DMS114 treated with DMSO at 0.1 percent for 48 hours (cell line): Measurements from ENCODE around the gene MMP24OS.

Experiments
- DNase-seq: peaks from one replicate; lab custom pipeline; 2025; ENCODE audit not compliant: unreplicated experiment; lab: John Stamatoyannopoulos, UW

Gene MMP24OS

GRCh38 chr20:35306931-35307517 lies 29.1 kb upstream of the MMP24OS start:
- peak; percentile 47 for DNase-seq

GRCh38 chr20:35305682-35306556 lies 28.0 kb upstream of the MMP24OS start:
- DNase-seq = no peak

DNA sequence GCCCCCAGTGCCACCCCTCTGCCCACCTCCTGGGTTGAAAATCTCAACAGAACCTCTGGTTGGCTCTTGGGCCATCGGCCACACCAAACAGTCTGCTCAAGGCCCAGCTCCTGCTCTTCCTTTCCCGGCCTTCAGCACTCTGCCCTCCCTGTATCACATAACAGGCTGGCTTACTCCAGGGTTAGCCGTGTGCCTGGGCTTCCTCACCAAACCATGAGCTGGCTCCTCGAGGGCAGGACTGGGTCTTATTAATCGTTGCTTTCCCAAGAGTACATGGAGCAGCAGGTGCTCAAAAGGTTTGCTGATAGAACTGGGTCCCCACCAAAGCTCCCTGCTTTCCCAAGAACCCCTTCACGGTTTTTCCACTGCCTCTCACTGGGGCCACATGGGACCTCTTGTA lies 27.0 kb upstream of the MMP24OS start:
- no peak for DNase-seq

DNA sequence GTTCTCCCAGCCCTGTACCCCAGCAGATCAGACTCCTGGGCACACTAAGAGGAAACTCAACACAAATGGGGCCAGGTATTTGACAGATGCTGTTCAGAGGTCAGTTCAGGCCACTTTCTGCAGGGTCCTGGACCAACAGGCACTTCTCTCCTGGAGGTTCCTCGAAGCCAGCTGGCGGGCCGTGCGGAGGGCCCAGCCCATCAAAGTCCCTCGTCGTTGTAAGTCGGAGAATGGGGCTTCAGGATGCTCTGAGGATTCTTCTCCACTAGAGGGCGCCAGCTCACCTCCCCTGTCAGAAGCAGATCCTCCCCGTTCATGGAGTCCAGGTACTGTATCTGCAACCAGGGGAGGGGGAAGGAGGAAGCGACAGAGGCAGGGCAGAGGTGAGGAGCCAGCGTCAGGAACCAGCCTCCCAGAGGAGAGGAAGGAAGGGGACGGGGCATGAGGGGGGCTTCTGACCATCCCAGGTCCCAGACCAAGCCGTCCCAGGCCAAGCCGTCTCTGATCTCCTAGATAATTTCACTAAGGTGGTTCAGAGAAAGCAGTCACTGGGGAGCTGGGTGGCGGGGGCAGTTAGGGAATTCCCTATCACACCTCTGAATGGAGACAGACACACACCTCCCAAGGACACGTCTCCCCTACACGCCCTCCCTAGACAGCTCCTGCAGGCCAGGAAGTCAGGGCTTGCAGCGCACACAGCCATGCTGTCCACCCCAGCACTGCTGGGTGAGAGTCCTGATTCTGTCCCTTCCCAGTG lies 26.0 kb upstream of the MMP24OS start:
- peak; percentile 31 for DNase-seq

DNA sequence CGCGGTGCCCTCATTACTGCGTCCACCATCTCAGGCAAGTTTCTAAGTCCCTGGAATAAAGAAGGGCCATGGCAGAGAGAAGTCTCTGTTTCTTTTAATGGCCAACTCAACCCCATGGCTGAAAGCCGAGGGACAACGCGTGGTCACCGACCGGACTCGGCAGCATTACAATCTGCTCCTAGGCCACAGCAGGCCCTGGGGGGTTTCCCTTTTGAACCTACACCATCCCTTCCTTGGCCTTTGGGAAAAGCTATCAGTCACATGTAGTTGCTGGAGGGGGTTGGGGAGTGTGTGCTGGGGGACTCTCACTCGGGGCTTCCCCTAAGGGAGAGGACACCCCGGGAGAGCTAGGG lies 25.4 kb upstream of the MMP24OS start:
- no peak for DNase-seq

DNA sequence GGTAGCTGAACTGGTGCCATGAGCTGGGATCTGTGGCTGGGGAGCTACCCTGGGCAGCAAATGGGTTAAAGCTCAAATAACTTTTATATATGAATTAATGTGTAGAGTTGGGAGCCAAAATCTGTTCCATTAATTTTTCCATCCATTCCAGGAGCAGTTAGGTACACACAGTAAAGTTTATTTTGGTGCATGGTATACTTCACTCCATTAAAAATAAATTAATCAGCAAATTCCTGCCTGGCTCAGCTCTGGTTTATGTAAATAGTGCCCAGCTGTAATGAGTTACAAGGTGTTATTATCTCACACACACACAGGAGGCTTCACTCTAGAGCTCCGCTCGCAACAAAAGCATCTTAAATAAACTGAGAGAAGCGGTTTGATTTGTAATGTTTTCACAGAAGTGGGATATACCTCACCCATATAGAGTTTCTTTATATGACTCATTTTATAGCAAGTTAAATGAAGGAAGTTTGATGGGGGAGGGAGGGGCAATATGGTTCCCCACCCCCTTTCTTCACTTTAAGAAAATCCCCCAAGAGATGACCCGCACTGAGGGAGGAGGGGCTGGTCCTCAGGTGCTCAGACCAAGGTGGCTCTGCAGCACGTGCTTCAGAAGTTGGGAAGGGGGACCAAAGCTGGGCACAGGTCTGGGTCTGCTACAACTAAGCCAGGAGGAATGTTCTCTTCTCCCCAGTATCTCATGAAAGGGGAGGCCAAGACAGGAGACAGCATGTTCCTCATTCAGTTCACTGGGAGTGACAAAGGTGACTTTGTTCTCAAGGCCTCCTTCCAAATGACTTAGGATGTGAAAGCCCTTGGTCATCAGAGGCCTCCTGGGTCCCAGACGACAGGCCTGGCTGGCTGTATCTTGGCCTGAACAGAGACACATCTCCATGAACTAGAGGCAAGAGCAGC lies 24.8 kb upstream of the MMP24OS start:
- DNase-seq = no peak

DNA sequence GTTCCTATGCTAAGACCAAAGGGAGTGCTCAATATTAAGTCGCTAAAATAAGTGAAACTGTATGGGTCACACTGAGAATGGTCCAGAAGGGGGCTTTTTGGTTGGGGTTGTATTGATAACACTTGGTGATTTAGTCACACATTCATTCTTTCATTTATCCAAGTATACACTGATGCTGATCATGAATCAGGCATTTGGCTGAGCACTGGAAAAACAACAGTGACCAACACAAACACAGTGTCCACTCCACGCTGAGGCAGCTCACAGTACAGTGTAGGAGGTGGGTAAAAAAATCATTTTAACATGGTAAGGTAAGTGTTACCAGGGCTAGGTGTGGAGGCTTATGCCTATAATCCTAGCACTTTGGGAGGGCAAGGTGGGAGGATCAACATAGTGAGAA lies 23.5 kb upstream of the MMP24OS start:
- DNase-seq = no peak

GRCh38 chr20:35300469-35301262 lies 22.7 kb upstream of the MMP24OS start:
- DNase-seq = no peak

GRCh38 chr20:35299780-35300179 lies 21.9 kb upstream of the MMP24OS start:
- DNase-seq = no peak

- no peak for DNase-seq
These were observed 20.3 kb upstream of the MMP24OS start for GRCh38 chr20:35298264-35298663.

DNA sequence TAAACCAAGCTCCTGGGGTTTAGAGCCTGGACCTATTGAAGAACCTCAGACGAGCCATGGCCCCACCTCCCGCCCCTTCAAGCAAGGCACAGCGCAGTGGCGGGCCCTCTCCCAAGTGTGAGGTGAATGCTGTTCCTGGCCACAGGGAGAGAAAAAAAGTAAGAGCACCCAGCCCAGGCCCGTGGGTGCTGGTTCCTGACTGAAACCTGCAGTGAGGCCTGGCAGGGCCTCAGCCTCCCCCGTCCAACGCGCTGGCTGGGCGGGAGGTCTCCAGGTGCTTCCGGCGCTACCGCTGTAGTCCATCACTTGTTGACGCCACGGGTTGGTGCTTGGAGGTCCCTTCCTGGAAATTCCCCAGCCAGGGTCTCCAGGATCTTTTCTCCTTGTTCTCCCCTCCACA lies 19.8 kb upstream of the MMP24OS start:
- no peak for DNase-seq

GRCh38 chr20:35297155-35297554 lies 19.2 kb upstream of the MMP24OS start:
- DNase-seq = no peak

DNA sequence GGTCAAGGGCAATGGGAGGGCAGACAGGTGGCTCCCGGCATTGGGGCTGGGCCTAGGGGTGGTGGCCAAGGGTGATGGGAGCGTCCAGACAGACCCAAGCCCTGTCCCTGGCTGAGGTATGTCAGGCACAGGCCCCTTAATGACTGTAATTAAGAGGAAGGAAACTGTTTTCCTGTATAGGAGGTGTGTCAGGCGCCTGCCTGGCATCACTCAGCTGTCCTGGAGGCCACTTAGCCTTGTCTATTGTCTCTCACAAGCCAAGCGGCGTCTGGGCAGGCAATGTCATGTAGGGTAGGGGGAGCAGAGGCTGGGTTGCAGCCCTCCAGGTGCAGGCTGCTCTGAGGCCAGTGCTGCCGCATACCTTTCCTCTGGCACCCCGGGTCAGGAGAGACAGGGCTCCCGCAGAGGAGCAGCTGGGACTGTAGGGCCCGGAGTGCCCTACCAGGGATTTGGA lies 18.2 kb upstream of the MMP24OS start:
- no peak for DNase-seq

DNA sequence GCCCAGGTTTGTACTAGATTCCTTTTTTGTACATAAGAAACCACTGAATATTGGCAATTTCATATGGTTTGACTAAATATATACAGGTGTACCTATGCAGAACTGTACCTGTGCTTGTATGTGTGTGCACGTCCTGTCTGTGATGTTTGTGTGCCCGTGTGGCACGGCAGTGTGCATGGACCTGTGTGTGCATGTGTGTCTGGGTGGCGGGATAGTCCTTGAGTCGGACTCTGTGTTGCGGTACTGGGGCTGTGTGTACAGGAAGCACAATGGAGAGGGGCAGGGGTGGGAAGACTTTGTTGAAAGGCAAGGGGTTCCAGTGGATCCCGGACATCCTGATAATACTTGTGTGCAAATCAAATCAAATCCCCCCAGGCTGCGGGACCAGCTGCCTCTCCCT lies 17.8 kb upstream of the MMP24OS start:
- no peak for DNase-seq

- no peak for DNase-seq
These were observed 17.1 kb upstream of the MMP24OS start for GRCh38 chr20:35295058-35295457.

DNA sequence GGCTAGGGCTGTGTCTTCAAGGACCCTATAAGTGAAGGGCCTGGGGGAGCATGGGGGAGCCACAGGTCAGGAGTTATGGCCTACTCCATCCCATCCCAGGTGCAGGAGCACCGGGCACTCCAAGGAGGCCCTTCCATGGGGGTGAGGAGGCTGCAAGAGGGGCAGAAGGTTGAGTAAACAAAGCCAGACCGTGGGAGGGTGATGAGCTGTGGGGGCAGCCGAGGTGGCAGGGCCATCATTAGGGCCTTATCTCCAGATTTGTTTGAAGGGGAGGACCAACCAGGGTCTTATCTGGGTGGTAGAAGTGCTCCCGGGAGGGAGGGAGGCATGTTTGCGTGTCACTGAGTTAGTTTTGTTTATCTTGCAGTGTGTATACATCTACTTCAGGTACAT lies 16.4 kb upstream of the MMP24OS start:
- DNase-seq = no peak

DNA sequence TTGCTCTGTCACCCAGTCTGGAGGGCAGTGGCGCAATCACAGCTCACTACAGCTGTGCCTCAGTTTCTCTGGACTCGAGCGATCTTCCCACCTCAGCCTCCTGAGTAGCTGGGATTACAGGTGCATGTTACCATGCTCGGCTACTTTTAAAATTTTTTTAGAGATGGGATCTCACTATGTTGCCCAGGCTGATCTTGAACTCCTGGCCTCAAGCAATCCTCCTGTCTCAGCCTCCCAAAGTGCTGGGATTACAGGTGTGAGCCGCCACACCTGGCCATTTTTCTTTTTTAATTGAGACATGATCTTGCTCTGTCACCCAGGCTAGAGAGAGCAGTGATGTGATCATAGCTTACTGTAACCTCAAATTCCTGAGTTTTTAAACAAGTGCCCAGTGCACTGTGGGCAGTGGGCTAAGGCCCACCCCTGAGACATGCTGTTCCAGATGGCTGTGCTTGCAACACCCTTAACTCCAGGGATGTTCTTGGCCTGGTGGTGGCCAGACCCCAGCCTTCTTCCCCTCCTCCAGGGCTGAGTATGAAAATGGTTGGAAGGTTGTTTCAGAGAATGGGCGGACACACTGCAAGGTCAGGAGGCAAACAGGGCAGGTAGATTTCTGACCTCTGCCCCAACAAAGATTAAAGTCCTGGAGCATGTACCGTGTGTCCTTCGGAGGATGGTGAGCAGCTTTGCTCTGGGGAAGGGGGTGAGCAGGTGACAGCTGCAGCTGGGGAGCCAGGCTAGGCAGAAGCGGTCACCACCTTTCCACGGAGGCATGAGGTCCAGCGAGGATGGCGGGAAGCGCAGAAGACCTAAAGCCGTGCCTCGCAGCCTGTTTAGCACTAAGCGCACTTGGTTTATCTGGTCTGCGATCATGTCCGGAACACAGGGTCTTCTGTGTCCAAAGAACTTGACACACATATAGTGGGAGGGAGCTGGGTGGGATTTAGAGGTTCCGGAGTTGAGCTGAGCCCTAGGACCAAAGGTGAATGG lies 15.7 kb upstream of the MMP24OS start:
- DNase-seq = no peak

GRCh38 chr20:35292504-35293285 lies 14.8 kb upstream of the MMP24OS start:
- no peak for DNase-seq
